Measurements from ENCODE around the gene FASTK.

- TF ChIP-seq CTCF (IDR thresholded peaks at IDR 0.05) (no peak), POLR2A (IDR thresholded peaks at IDR 0.05) (no peak)
Observed at GRCh38 chr7:151129960-151130591, 49.5 kb upstream of the FASTK start.
